SK-N-MC (cell line): Measurements from ENCODE around the gene RBMS3.

Experiments
- EZH2 ChIP-seq: fragments of 200-600 bp; sonication (generic); IDR thresholded peaks from one replicate; pipeline ENCODE4 v1.6.1; 2017; ENCODE audit warnings: antibody characterized with exemption
- FOXP2 ChIP-seq: optimal IDR thresholded peaks from 2 replicates; pipeline ENCODE3; 2011; ENCODE audit warnings: mild to moderate bottlenecking, moderate library complexity; ENCODE audit not compliant: insufficient read depth; ENCODE audit errors: extremely low read length, control extremely low read depth
- POLR2AphosphoS5 ChIP-seq: IDR thresholded peaks from 2 replicates; pipeline ENCODE4 v1.6.1; 2012; ENCODE audit warnings: mild to moderate bottlenecking, low read depth, low read length, borderline replicate concordance

DNA sequence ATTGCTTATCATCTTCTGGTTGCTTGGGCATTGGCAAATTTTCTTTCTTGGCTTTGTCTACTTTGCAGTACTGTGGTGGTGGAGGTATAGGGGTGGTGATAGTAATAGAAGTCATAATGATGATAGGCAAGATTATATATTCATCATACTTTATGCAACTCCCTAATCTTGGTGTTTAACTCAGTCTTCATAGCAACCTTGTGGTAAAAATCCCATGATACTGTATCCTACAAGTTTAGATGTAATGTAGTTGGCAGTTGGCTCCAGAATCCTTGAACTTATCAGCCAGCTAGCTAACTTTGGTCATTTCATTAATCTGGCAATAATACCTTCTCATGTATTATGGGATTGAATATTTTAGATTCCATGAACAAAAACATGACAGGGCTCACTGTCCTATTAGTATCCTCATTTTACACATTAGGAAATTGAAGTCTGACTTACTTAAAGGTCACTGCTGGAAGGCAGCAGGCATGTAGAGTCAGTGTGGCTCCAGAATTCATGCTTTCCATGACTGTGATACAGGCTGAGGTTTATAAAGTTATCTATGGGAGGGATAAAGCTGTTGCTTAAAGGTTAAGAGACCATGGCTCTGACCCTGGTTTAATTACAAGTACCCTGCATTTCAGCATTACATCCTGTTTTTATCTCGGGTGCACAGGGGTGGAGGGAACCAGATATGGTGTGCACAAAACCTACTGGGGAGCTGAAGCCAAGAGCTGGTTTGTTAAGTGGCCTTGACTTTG is 33.3 kb downstream of the RBMS3 start:
- TF ChIP-seq EZH2 (no peak), POLR2AphosphoS5 (no peak), FOXP2 (no peak)
